ENCODE measurements around the gene CDH11.

- TF ChIP-seq EZH2phosphoT487 (IDR thresholded peaks at IDR 0.05; ENCODE audit: borderline replicate concordance, low read length), result no peak
- TF ChIP-seq, protein P1, sequence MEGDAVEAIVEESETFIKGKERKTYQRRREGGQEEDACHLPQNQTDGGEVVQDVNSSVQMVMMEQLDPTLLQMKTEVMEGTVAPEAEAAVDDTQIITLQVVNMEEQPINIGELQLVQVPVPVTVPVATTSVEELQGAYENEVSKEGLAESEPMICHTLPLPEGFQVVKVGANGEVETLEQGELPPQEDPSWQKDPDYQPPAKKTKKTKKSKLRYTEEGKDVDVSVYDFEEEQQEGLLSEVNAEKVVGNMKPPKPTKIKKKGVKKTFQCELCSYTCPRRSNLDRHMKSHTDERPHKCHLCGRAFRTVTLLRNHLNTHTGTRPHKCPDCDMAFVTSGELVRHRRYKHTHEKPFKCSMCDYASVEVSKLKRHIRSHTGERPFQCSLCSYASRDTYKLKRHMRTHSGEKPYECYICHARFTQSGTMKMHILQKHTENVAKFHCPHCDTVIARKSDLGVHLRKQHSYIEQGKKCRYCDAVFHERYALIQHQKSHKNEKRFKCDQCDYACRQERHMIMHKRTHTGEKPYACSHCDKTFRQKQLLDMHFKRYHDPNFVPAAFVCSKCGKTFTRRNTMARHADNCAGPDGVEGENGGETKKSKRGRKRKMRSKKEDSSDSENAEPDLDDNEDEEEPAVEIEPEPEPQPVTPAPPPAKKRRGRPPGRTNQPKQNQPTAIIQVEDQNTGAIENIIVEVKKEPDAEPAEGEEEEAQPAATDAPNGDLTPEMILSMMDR (IDR thresholded peaks at IDR 0.05; ENCODE audit: low read depth, low read length, poor library complexity, severe bottlenecking), result no peak
These were observed 44.7 kb downstream of the CDH11 start for GRCh38 chr16:65077181-65077580.

Data from DOHH2 (cell line).